HEK293 (cell line): ENCODE data around the gene PRKAG2.
A peak's percentile ranks its signal among the peaks of the same experiment; 100 is the strongest.

ENCODE experiments used
- MEIS1 ChIP-seq: sonication (generic); formaldehyde crosslinking; IDR thresholded peaks from 2 replicates; pipeline ENCODE4 v1.8.1; 2022; ENCODE audit warnings: missing genetic modification reagents, mild to moderate bottlenecking, borderline replicate concordance
- MZF1 ChIP-seq: fragments of 450-650 bp; formaldehyde crosslinking; IDR thresholded peaks from 2 replicates; pipeline ENCODE4 v1.5.1; 2017; ENCODE audit warnings: missing biosample characterization, missing genetic modification characterization, borderline replicate concordance
- OSR2 ChIP-seq: fragments of 450-650 bp; formaldehyde crosslinking; IDR thresholded peaks from 2 replicates; pipeline ENCODE4 v1.5.1; 2016; ENCODE audit warnings: missing biosample characterization, missing genetic modification characterization
- SP3 ChIP-seq: fragments of 450-650 bp; formaldehyde crosslinking; IDR thresholded peaks from 2 replicates; pipeline ENCODE4 v1.5.1; 2016; ENCODE audit warnings: missing biosample characterization, missing genetic modification characterization
- ZBTB48 ChIP-seq: fragments of 450-650 bp; formaldehyde crosslinking; IDR thresholded peaks from 2 replicates; pipeline ENCODE4 v1.5.1; 2016; ENCODE audit warnings: missing biosample characterization, missing genetic modification characterization
- ZEB2 ChIP-seq: fragments of 450-650 bp; formaldehyde crosslinking; IDR thresholded peaks from 2 replicates; pipeline ENCODE4 v1.5.1; 2016; ENCODE audit warnings: missing biosample characterization, missing genetic modification characterization
- ZFP69B ChIP-seq: fragments of 450-650 bp; formaldehyde crosslinking; IDR thresholded peaks from 2 replicates; pipeline ENCODE4 v1.5.1; 2016; ENCODE audit warnings: missing biosample characterization, missing genetic modification characterization
- ZNF132 ChIP-seq: fragments of 450-650 bp; formaldehyde crosslinking; IDR thresholded peaks from 2 replicates; pipeline ENCODE4 v1.5.1; 2017; ENCODE audit warnings: missing biosample characterization, missing genetic modification characterization, borderline replicate concordance
- ZNF157 ChIP-seq: fragments of 450-650 bp; formaldehyde crosslinking; IDR thresholded peaks from 2 replicates; pipeline ENCODE4 v1.5.1; 2016; ENCODE audit warnings: missing biosample characterization, missing genetic modification characterization
- ZNF19 ChIP-seq: fragments of 450-650 bp; formaldehyde crosslinking; IDR thresholded peaks from 2 replicates; pipeline ENCODE4; 2016; ENCODE audit warnings: missing biosample characterization, missing genetic modification characterization, low read depth
- ZNF302 ChIP-seq: fragments of 450-650 bp; formaldehyde crosslinking; IDR thresholded peaks from 2 replicates; pipeline ENCODE4 v1.5.1; 2016; ENCODE audit warnings: missing biosample characterization, missing genetic modification characterization, low read depth
- ZNF366 ChIP-seq: fragments of 450-650 bp; formaldehyde crosslinking; conservative IDR thresholded peaks from 2 replicates; pipeline ENCODE4 v1.5.1; 2016; ENCODE audit warnings: missing biosample characterization, missing genetic modification characterization
- ZNF391 ChIP-seq: fragments of 450-650 bp; formaldehyde crosslinking; IDR thresholded peaks from 2 replicates; pipeline ENCODE4 v1.5.1; 2016; ENCODE audit warnings: low read depth, missing biosample characterization, missing genetic modification characterization, borderline replicate concordance
- ZNF404 ChIP-seq: fragments of 450-650 bp; formaldehyde crosslinking; IDR thresholded peaks from 2 replicates; pipeline ENCODE4 v1.5.1; 2017; ENCODE audit warnings: missing biosample characterization, missing genetic modification characterization
- ZNF558 ChIP-seq: fragments of 450-650 bp; formaldehyde crosslinking; IDR thresholded peaks from 2 replicates; pipeline ENCODE4 v1.5.1; 2016; ENCODE audit warnings: missing biosample characterization, missing genetic modification characterization
- ZNF629 ChIP-seq: fragments of 450-650 bp; formaldehyde crosslinking; IDR thresholded peaks from 2 replicates; pipeline ENCODE4 v1.5.1; 2017; ENCODE audit warnings: missing biosample characterization, missing genetic modification characterization
- ZNF747 ChIP-seq: fragments of 450-650 bp; formaldehyde crosslinking; IDR thresholded peaks from 2 replicates; pipeline ENCODE4 v1.5.1; 2016; ENCODE audit warnings: missing biosample characterization, missing genetic modification characterization
- ZSCAN23 ChIP-seq: fragments of 450-650 bp; formaldehyde crosslinking; IDR thresholded peaks from 2 replicates; pipeline ENCODE4 v1.5.1; 2016; ENCODE audit warnings: missing biosample characterization, missing genetic modification characterization
- TF ChIP-seq, protein P1 (sequence below): fragments of 450-650 bp; formaldehyde crosslinking; IDR thresholded peaks from 2 replicates; pipeline ENCODE4 v1.5.1; 2016; ENCODE audit warnings: missing biosample characterization, missing genetic modification characterization
- TF ChIP-seq, protein P2 (sequence below): fragments of 450-650 bp; formaldehyde crosslinking; IDR thresholded peaks from 2 replicates; pipeline ENCODE4 v1.5.1; 2016; ENCODE audit warnings: missing biosample characterization, missing genetic modification characterization
- TF ChIP-seq, protein P3 (sequence below): fragments of 450-650 bp; formaldehyde crosslinking; IDR thresholded peaks from 2 replicates; pipeline ENCODE4 v1.5.1; 2016; ENCODE audit warnings: missing biosample characterization, missing genetic modification characterization
- TF ChIP-seq, protein P4 (sequence below): fragments of 450-650 bp; formaldehyde crosslinking; IDR thresholded peaks from 2 replicates; pipeline ENCODE4 v1.5.1; 2016; ENCODE audit warnings: missing biosample characterization, missing genetic modification characterization
- TF ChIP-seq, protein P5 (sequence below): fragments of 450-650 bp; formaldehyde crosslinking; IDR thresholded peaks from 2 replicates; pipeline ENCODE4 v1.5.1; 2017; ENCODE audit warnings: missing biosample characterization, mild to moderate bottlenecking, missing genetic modification characterization, moderate library complexity
- TF ChIP-seq, protein P6 (sequence below): fragments of 450-650 bp; formaldehyde crosslinking; IDR thresholded peaks from 2 replicates; pipeline ENCODE4 v1.5.1; 2016; ENCODE audit warnings: missing biosample characterization, missing genetic modification characterization
- TF ChIP-seq, protein P7 (sequence below): fragments of 450-650 bp; formaldehyde crosslinking; IDR thresholded peaks from 2 replicates; pipeline ENCODE4 v1.5.1; 2016; ENCODE audit warnings: missing biosample characterization, missing genetic modification characterization, borderline replicate concordance

Gene PRKAG2

DNA sequence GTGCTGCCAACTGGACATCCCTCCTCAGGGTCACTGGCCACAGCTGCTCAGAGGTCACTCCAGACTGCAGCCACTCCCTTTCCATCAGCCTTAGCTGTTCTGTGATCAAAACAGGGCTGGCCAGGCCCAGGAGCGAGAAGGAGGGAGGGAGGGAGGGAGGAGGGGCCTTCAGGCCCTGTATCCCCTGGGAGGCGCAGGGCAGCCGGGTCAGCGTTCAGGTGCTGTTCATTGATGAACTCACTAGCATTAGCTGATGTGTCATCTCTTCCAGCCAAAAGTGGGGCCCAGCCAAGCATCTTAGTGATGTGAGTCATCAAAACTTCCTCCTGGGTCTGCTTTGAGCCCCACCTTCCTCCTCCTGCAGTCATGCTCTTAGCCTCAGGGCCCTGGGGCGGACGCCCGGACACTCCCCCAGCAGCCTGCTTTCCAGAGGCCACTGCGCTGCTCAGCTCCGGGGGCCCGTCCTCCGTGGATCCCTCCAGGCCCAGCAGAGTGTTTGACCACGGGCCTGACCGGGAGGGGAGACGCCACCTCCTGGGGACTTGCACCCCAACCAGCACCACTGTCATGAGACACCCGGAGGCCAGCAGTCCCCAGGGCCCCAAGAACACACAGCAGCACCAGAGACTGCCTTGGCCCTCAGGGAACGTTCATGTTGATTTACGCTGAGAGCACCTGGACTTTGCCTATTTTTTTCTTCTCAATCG is 149.2 kb downstream of the PRKAG2 start (continued):
- TF ChIP-seq, protein P1, sequence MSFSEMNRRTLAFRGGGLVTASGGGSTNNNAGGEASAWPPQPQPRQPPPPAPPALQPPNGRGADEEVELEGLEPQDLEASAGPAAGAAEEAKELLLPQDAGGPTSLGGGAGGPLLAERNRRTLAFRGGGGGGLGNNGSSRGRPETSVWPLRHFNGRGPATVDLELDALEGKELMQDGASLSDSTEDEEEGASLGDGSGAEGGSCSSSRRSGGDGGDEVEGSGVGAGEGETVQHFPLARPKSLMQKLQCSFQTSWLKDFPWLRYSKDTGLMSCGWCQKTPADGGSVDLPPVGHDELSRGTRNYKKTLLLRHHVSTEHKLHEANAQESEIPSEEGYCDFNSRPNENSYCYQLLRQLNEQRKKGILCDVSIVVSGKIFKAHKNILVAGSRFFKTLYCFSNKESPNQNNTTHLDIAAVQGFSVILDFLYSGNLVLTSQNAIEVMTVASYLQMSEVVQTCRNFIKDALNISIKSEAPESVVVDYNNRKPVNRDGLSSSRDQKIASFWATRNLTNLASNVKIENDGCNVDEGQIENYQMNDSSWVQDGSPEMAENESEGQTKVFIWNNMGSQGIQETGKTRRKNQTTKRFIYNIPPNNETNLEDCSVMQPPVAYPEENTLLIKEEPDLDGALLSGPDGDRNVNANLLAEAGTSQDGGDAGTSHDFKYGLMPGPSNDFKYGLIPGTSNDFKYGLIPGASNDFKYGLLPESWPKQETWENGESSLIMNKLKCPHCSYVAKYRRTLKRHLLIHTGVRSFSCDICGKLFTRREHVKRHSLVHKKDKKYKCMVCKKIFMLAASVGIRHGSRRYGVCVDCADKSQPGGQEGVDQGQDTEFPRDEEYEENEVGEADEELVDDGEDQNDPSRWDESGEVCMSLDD (tag by site-specific recombination), result 0 out of 2 replicates have a peak, but pooled peaks have one; percentile 19
- TF ChIP-seq, protein P2, sequence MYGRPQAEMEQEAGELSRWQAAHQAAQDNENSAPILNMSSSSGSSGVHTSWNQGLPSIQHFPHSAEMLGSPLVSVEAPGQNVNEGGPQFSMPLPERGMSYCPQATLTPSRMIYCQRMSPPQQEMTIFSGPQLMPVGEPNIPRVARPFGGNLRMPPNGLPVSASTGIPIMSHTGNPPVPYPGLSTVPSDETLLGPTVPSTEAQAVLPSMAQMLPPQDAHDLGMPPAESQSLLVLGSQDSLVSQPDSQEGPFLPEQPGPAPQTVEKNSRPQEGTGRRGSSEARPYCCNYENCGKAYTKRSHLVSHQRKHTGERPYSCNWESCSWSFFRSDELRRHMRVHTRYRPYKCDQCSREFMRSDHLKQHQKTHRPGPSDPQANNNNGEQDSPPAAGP (tag by site-specific recombination), result peak; percentile 98
- peak; percentile 72; the same call in 1 of the 2 replicates for TF ChIP-seq ZSCAN23 (tag by site-specific recombination)
- TF ChIP-seq ZNF747 (tag by site-specific recombination), result no peak
- TF ChIP-seq, protein P3, sequence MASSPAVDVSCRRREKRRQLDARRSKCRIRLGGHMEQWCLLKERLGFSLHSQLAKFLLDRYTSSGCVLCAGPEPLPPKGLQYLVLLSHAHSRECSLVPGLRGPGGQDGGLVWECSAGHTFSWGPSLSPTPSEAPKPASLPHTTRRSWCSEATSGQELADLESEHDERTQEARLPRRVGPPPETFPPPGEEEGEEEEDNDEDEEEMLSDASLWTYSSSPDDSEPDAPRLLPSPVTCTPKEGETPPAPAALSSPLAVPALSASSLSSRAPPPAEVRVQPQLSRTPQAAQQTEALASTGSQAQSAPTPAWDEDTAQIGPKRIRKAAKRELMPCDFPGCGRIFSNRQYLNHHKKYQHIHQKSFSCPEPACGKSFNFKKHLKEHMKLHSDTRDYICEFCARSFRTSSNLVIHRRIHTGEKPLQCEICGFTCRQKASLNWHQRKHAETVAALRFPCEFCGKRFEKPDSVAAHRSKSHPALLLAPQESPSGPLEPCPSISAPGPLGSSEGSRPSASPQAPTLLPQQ (tag by site-specific recombination), result peak; percentile 99
- peak; percentile 45; the same call in 1 of the 2 replicates for TF ChIP-seq OSR2 (tag by site-specific recombination)
- no peak for TF ChIP-seq ZNF19 (tag by site-specific recombination)
- no peak for TF ChIP-seq ZNF404 (tag by site-specific recombination)
- no peak for TF ChIP-seq ZNF157
- 0 out of 2 replicates have a peak, but pooled peaks have one; percentile 27 for TF ChIP-seq ZNF558 (tag by site-specific recombination)
- TF ChIP-seq MEIS1 (CRISPR knock-in tag), result no peak
- TF ChIP-seq MZF1 (tag by site-specific recombination), result no peak
- TF ChIP-seq ZNF366 (tag by site-specific recombination), result peak; percentile 86
- TF ChIP-seq ZNF132 (tag by site-specific recombination), result no peak
- TF ChIP-seq ZNF391 (tag by site-specific recombination), result 0 out of 2 replicates have a peak, but pooled peaks have one; percentile 20
- peak; percentile 90 for TF ChIP-seq ZNF629
- TF ChIP-seq, protein P4, sequence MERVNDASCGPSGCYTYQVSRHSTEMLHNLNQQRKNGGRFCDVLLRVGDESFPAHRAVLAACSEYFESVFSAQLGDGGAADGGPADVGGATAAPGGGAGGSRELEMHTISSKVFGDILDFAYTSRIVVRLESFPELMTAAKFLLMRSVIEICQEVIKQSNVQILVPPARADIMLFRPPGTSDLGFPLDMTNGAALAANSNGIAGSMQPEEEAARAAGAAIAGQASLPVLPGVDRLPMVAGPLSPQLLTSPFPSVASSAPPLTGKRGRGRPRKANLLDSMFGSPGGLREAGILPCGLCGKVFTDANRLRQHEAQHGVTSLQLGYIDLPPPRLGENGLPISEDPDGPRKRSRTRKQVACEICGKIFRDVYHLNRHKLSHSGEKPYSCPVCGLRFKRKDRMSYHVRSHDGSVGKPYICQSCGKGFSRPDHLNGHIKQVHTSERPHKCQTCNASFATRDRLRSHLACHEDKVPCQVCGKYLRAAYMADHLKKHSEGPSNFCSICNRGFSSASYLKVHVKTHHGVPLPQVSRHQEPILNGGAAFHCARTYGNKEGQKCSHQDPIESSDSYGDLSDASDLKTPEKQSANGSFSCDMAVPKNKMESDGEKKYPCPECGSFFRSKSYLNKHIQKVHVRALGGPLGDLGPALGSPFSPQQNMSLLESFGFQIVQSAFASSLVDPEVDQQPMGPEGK (tag by site-specific recombination), result peak; percentile 91
- TF ChIP-seq ZFP69B (tag by site-specific recombination), result peak; percentile 99
- TF ChIP-seq, protein P5, sequence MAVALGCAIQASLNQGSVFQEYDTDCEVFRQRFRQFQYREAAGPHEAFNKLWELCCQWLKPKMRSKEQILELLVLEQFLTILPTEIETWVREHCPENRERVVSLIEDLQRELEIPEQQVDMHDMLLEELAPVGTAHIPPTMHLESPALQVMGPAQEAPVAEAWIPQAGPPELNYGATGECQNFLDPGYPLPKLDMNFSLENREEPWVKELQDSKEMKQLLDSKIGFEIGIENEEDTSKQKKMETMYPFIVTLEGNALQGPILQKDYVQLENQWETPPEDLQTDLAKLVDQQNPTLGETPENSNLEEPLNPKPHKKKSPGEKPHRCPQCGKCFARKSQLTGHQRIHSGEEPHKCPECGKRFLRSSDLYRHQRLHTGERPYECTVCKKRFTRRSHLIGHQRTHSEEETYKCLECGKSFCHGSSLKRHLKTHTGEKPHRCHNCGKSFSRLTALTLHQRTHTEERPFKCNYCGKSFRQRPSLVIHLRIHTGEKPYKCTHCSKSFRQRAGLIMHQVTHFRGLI (tag by site-specific recombination), result no peak
- TF ChIP-seq, protein P6, sequence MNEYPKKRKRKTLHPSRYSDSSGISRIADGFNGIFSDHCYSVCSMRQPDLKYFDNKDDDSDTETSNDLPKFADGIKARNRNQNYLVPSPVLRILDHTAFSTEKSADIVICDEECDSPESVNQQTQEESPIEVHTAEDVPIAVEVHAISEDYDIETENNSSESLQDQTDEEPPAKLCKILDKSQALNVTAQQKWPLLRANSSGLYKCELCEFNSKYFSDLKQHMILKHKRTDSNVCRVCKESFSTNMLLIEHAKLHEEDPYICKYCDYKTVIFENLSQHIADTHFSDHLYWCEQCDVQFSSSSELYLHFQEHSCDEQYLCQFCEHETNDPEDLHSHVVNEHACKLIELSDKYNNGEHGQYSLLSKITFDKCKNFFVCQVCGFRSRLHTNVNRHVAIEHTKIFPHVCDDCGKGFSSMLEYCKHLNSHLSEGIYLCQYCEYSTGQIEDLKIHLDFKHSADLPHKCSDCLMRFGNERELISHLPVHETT (tag by site-specific recombination), result peak; percentile 78; the same call in 1 of the 2 replicates
- TF ChIP-seq SP3 (tag by site-specific recombination), result peak; percentile 65
- 0 out of 2 replicates have a peak, but pooled peaks have one; percentile 36 for TF ChIP-seq ZBTB48 (tag by site-specific recombination)
- no peak for TF ChIP-seq ZNF302 (tag by site-specific recombination)
- TF ChIP-seq, protein P7, sequence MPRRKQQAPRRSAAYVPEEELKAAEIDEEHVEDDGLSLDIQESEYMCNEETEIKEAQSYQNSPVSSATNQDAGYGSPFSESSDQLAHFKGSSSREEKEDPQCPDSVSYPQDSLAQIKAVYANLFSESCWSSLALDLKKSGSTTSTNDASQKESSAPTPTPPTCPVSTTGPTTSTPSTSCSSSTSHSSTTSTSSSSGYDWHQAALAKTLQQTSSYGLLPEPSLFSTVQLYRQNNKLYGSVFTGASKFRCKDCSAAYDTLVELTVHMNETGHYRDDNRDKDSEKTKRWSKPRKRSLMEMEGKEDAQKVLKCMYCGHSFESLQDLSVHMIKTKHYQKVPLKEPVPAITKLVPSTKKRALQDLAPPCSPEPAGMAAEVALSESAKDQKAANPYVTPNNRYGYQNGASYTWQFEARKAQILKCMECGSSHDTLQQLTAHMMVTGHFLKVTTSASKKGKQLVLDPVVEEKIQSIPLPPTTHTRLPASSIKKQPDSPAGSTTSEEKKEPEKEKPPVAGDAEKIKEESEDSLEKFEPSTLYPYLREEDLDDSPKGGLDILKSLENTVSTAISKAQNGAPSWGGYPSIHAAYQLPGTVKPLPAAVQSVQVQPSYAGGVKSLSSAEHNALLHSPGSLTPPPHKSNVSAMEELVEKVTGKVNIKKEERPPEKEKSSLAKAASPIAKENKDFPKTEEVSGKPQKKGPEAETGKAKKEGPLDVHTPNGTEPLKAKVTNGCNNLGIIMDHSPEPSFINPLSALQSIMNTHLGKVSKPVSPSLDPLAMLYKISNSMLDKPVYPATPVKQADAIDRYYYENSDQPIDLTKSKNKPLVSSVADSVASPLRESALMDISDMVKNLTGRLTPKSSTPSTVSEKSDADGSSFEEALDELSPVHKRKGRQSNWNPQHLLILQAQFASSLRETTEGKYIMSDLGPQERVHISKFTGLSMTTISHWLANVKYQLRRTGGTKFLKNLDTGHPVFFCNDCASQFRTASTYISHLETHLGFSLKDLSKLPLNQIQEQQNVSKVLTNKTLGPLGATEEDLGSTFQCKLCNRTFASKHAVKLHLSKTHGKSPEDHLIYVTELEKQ (tag by site-specific recombination), result peak; percentile 82; the same call in 1 of the 2 replicates
- TF ChIP-seq ZEB2 (tag by site-specific recombination), result peak; percentile 85
